Fibroblast of skin of left biceps (primary cell): ENCODE results near the gene LY6G6C.

ENCODE experiments used
- DNase-seq, 2 experiments: peaks; one replicate each; pipeline ENCODE4 v3.0.0-alpha.2; 2013; ENCODE audit warnings: low read depth in 2 of 2

The LY6G6C gene

DNA sequence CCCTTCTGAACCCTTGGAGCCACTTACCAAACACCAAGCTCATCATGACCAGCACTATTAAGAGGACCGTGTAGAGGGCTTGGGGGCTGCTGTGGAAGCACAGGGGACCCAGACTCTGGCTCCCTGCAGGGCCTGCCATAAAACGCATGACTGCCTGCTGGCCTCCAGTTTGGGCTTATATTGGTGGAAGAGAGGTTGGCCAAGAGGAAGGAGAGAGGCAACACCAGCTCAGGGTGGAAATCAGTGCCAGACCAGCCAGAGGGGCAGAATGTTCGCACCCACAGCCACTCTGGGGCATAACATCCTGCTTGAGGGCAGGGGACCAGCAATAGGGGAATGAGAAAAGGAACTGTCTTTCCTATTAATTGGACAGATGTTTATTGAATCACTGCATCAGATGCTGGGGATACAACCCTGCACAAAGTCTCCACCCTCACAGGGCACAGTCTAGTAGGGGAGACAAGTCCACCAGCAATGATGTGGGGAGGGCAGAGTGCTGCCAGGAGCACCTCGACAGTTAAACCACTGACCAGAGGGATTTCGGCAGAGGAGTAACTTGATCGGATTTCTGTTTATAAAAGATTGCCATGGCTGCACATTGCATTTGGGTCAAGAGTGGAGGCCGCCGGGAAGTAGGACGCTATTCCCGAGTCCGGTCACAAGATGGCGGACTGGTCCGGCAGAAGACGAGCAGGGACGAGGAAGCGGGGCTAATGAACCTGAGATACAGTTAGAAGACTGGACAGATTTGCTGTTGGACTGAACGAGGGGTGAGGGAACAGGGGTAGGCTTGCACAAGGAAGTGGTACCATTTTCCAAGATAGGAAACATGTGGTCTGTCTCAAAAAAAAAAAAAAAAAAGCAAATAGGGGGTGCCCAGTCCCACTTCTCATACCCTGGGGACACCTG lies 41.1 kb downstream of the LY6G6C start, which contains the start of gene LY6G5C:
Gene LY6G5C (minus strand): TSS at position 842 of the 909 bp plus-strand sequence. CDS start 694 bp downstream, at position 148.
- DNase-seq: peak; percentile 52 to 54

DNA sequence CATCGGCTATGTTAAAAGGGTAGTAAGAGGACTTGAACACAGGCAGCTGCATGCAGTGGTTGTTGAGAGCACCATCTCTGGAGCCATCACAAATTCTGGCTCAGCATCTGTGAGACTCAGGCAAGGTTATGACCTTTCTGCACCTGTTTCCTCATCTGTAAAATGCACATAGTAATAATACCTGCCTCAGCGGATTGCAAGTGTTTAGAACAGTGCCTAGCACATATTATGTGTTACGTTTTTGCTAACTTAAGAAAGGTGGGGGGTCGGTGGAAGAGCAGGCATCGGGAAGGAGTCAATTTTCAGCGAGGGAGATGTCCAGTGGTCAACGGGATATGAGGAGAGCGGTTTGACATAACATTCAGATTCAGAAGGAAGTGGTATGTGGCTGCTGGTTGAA lies 43.6 kb downstream of the LY6G6C start:
- no peak for DNase-seq

DNA sequence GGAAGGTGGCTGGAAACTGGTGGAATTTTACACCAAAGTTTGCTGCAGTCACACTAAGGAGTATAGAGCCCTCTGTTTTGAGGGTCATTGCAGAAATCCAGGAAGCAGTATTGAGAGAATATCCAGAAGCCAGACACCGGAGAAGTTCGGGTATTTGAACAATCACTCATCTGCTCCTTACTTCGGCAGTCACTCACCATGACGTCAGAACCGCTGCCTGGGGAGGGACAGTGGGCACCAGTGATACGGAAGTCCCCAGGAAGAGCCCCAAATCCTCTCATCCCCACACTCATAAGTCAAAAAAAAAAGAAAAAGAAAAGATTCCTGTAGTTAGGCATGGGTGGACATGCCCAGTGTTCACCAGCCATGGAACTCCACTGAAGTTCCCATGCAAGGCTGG lies 44.6 kb downstream of the LY6G6C start:
- no peak for DNase-seq

DNA sequence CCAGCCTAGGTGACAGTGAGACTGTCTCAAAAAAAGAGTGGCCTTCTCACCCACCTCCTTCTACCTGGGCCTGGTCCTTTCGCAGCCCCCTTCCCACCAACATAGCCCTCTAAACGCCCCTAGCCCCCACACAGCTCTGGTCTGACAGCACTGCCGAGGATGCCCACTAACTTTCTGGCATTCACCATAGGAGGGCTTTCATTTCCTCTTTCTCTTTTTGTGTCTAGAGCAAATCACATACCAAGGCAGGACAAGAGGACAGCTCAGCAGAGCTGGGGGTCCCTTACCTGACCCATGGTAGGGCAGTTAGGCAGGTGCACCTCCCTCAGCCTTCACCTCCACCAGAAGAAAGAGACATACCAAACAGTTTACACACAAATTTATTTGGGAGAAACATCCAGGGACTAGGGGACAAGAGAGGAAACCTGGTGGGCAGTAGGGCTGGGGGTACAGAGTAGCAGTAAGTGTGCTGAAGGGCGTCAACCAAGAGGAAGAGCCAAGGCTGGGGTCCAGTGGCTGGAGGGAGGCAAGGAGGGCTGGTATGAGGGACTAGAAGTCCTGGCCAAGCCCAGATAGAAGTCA lies 45.1 kb downstream of the LY6G6C start:
- DNase-seq: no peak

DNA sequence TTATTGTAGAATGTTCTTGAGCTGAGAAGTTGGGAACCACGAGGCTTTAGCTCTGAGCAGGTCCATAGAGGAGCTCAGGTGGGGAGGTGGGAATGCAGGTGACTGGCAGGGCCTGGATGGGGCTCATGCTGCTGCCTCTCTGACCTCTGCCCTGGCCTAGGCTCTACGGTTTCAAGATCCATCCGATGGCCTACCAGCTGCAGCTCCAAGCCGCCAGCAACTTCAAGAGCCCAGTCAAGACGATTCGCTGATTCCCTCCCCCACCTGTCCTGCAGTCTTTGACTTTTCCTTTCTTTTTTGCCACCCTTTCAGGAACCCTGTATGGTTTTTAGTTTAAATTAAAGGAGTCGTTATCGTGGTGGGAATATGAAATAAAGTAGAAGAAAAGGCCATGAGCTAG lies 51.9 kb downstream of the LY6G6C start, which contains the start of gene LY6G5B:
Gene LY6G5B (plus strand): TSS at position 301 of the 400 bp plus-strand sequence. CDS start 975 bp downstream, outside the sequence.
- no peak for DNase-seq
